ENCODE results near the gene PTPRE.
A peak's percentile ranks its signal among the peaks of the same experiment; 100 is the strongest.
"Not testable (repeated sequence)": the region's sequence is repeated elsewhere in the genome, so short reads cannot be mapped to it uniquely, and the experiment has no call there.

Gene PTPRE

DNA sequence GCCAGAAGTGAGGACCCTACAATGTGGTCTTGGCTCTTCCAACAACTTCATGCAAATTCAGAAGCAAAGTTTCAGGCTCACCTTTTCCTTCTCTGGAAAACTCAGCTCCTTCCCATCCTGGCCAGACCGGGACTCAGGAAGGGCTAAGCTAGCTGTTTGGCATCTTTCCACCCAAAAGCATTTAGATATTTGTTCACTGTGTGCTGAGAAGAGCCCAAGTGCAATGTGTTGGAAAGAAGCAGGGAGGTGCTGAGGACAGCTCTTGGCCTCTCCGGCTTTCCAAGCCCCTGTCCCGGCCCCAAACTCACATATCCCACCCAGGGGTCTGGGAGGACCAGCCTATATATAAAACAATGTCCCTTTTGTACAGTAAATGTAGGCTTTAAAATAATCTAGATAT, 174.8 kb downstream of the PTPRE start:
- DNase-seq, result no peak

DNA sequence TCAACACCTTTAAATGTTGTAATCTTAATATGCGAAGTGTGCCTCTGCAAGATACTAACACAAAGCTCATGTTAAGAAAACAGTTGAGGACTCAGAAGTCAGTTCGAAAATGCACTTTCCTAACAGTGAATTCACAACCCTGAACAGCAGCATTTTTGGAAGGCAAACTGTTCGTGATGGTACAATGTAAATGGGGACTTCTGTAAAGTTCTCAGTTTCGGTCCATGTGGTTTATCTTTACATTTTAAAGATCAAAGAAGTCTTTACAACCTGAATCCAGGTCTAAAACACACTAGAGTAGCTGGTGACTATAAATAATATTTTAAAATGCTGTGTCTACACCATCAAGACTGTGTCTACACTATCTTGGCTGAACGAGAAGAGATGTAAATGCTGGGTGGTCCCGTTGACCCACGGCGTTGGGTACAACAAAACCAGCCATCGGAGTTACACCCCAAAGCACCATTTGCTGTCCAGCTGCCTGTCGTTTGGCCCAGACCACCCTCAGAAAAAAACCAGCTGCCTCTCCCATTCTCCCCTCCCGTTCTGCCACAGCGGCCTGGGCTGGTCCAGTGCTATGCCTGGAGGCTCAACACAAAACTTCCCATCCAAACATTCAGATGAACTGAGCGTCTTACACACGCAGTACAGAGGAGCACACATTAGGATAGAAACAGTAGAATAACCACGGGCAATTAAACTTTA, 176.4 kb downstream of the PTPRE start:
- no peak for DNase-seq

DNA sequence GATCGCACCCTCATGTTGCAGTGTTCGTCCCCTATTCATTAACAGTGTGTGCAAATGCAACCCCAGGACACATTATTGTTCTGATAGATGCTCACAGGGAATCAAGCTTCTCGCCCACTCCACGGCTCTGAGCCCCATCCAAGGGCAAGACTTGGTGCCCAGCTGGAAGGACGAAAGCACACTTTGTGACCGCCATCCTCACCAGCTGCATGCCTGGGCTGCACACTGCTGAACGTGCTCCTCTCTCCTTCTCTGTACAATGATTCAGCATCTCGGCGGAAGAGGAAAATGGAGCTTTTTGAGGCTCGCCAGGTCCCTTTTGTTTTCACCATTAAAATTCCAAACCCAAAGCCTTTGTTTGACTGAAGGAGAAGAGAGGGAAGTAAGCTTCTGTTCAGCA, 177.5 kb downstream of the PTPRE start:
- DNase-seq, result no peak

DNA sequence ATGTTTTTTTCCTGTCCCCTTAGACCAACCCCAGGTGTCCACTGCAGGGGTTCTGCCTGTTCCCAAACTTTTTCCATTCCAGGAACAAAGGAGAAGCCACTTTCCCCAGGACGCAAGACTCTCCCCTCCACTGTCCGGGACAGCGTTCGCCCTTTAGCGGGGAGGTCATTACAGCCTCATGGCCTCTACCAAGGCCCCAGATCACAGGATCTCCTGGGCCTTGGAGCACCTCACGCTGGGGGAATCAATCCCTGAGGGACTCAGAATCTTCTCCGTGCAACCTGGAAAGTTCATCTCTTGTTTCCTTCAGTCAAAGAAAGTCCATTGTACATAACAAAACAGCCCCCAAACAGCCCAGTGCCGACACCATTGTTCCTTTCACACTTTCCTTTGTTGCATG, 178.1 kb downstream of the PTPRE start:
- DNase-seq, result no peak

DNA sequence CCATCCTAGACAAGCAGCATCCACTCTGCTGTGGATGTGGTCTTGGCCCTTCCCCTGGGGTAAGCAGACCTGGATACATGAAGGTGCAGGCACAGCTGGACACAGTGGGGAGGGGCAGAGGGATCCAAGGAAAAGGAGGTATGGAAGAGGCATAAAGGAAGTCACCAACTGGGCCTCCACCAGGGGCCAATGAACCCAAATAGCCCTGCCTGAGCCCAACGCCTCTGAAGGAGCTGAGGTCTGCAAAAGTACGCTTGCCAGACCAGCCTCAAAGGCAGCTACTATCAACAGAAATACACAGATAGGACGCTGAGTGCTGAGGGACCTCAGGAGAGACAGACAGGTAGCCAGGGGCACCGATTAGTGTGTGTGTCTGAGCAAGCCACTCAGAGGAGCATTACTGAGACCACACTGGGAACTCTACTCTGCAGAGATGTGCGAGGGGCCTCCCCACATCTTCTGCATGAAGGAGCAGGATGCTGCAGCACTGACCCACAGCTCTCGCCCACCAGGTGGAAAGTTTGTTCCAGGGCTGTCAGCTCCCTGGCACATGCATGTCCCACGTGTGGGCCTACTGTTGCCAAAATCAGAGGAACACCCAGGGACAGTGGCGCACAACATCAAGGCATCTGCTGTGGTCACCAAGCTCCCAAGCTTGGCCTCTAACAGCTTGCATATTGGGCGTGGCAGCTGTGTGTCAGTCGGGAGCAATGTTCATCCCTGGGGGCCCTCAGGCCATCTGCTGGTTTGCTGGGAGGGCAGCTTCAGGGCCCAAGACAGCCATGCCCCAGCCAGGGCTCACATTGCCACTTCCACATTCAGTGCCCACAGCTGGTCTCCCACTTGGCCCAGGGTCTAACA, 179.3 kb downstream of the PTPRE start:
- no peak for DNase-seq

GRCh38 chr10:128087146-128087883, 180.4 kb downstream of the PTPRE start:
- DNase-seq, result peak; percentile 7

DNA sequence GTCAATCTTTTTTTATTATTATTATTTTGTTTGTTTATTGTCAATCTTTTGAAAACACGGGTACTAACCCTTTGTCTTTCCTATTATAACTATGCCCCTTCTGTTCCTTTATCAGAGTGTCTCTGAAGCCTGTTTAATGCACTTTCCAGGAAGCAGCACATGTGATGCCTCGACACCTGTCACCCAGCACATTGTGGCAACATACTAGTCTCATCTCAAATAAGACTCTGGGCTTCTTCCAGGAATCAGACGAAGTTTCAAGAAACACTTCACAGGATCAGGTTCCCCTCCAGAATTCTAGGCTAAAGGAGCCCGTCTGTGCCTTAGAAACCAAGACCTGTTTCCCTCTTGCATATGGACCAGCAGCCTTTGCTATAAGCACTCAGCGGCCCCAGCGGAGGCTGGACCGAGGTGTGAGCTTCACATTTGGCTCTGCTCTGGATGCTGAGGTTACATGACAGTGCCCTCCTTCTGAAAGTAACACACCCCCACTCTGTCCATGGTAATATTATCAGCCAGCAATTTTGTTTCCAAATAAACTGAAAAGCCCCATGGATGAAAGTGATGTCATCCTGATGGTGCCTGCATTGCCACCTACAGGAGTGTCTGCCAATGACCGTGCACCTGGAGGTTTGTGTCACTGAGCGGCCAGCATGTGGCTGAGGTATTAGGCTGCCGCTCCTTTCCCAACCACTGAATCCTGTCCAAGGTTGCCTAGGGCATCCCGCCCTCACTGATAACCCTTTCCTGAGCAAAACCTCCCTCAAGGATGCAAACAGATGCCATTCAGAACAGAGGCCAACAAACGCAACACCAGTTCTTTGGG, 181.2 kb downstream of the PTPRE start:
- DNase-seq, result no peak

- no peak for DNase-seq
These were observed 184.8 kb downstream of the PTPRE start for GRCh38 chr10:128091636-128092210.

DNA sequence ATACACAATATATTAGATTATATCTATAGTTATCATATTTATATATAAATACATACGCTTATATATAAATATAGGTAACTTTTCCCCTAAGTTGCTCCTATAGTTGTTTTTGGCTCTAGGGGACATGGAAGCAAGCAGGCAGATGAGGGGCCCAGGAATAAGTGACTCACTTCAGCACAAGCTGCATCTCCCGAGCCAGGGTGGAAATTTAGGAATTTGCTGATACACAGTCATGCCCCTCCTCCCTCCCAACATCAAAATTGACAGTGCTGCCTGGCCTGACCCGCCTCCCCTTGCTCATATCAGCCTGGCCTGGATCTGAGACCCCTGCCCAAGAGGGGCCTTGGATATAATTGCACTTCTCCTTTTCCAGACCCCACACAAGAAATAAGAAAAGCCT, 185.6 kb downstream of the PTPRE start:
- no peak for DNase-seq

- DNase-seq, result not testable (repeated sequence)
These were observed 187.7 kb downstream of the PTPRE start for GRCh38 chr10:128094596-128094995.

GRCh38 chr10:128095027-128095752, 188.3 kb downstream of the PTPRE start:
- peak; percentile 46 for DNase-seq

- peak; percentile 17 for DNase-seq
These were observed 189.0 kb downstream of the PTPRE start for GRCh38 chr10:128095753-128096469.

GRCh38 chr10:128096486-128097199, 189.7 kb downstream of the PTPRE start:
- DNase-seq, result no peak

DNA sequence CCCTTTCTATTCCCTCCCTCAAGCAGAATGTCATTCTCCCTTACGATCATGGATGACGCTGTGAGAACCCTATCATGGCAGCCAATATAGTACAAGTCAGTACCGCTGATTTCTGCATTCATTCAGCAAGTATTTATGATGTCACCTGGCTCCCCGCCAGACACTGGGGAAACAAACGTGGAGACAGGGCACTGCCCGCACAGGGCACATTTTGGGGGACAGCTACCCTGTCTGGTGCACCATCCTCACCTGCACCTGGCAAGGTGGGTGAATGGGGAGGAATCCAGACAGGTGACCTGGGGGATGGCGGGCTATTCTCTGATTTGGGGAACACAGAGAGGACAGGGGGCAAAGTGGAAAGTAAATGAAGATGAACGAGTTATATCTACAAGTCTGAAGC, 190.9 kb downstream of the PTPRE start:
- no peak for DNase-seq

- no peak for DNase-seq
These were observed 191.7 kb downstream of the PTPRE start for GRCh38 chr10:128098631-128099030.

DNA sequence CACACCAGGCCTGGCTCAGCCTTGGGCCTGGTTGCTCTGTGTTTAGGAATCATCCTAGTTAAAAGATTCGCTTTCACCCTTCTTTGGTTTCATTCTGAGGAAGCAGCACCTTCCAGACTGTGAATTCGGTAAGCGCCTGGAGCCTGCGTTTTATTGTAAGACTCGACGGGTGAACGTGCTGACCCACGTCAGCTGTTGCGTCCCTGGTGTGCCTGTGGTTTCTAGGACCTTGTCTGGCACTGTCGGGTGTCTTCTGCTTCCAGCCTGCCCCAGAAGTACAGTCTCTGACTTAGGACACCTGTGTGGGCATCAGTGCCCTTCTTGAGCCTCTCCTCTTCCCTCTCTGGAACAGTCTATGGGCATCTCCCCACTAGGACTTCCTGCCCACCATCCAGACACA, 193.0 kb downstream of the PTPRE start:
- no peak for DNase-seq

DNA sequence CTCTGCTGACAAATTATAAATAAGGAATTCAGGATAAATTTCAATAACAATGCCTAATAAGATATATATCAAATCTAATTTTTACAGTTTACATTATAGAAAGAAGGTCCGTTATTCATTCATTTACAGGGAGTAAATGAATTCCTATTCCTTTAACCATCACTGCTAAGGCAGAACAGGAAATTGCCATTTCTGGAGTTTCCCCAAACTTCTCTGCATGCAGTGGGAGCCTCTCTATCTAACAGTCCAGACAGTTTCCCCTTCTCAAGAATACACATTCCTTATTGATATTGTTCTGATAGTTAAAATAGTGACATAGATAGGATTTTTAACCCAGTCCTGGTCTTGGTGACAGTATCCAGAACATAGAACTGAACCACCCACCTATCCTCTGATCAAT, 195.0 kb downstream of the PTPRE start:
- no peak for DNase-seq

DNA sequence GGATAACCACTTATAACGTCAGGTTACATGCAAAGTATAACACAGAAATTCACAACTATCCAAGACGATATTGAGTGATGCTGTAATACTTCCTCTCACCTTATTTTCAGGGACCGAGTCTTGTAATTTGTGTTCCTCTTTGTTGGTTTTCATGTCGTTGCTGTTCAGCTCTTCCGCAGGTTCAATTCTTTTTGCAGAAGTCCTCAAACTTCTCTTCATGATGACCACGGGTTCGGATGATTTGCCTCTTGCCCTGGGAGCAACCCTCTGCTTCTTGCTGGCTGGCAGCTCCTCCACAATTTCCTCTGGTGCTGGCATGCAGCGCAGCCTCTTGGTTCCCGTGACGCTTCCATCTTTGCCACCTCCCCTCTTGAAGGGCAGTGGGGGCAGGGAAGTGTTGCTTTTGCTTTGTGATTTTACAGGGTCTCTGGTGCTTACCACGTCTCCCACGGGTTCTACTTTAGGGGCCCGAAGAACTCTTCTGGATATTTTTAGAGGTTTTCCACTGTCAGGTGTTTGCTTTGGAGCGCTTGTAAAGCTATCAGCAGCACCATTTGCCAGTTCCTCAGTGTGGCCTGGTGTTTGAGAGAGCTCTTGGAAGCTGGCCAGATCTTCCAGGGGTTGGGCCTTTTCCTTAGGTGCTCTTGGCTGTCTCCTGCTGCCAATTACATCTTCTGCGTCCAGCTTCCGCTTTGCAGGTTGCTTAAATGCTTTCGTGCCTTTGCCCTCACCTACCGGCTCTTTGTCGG, 195.8 kb downstream of the PTPRE start:
- DNase-seq, result no peak

GRCh38 chr10:128103229-128103714, 196.4 kb downstream of the PTPRE start:
- DNase-seq, result peak; percentile 45

All from CD4-positive, alpha-beta T cell treated with Interleukin-4 for 4 hours (primary cell).